ENCODE results near the gene OR2T3.
"Not testable (repeated sequence)": the region's sequence is repeated elsewhere in the genome, so short reads cannot be mapped to it uniquely, and the experiment has no call there.

Gene OR2T3, protein sequence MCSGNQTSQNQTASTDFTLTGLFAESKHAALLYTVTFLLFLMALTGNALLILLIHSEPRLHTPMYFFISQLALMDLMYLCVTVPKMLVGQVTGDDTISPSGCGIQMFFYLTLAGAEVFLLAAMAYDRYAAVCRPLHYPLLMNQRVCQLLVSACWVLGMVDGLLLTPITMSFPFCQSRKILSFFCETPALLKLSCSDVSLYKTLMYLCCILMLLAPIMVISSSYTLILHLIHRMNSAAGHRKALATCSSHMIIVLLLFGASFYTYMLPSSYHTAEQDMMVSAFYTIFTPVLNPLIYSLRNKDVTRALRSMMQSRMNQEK

GRCh38 chr1:248473051-248473450 is at the start of gene OR2T3:
TSS of gene OR2T3 (plus strand) at chr1:248473351. CDS start at chr1:248473351, 0 bp downstream.
- not testable (repeated sequence) for DNase-seq

- not testable (repeated sequence) for DNase-seq
Measured at GRCh38 chr1:248427526-248428191, 45.5 kb upstream of the OR2T3 start.

- DNase-seq, result not testable (repeated sequence)
Measured at GRCh38 chr1:248428192-248428533, 45.0 kb upstream of the OR2T3 start.

DNA sequence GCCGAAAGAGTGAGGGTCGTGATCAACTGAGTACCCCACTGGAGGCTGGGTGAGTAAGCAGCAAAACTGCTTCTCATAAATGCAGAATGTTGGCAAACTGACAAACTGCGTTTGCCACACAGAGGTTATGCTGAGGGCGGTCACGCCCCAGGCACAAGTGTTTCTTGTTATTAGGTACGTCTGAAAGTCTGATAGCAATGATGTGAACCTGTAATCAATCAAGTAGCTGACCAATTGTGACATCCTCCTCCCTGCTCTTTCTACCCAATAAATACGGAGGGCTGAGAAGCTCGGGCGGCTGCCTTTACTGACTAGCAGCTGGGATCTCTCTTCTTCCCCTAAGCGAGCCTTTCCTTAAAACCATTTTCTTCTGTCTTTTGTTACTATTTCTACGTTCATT is 41.5 kb upstream of the OR2T3 start:
- not testable (repeated sequence) for DNase-seq

GRCh38 chr1:248432201-248432600 is 41.0 kb upstream of the OR2T3 start:
- DNase-seq, result not testable (repeated sequence)

GRCh38 chr1:248433811-248434415 is 39.2 kb upstream of the OR2T3 start:
- not testable (repeated sequence) for DNase-seq

DNA sequence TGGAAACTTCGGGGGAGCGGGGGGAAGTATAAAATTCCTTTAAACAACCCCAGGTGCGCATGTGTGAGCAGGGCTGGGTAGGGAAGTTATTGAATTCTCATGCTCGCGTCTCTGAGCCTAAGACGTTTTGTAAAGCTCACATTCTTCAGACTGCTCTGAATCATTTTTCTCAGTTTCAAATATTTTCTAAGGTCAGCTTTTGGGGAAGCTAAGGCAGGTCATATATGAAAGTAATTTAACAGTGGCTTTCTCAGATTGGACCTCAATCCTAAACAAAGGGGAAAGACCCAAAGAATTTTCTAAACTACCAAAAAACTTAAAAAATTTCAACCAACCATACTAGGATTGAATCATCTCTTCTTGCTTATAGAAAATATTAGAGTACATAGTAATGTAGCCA is 38.2 kb upstream of the OR2T3 start:
- not testable (repeated sequence) for DNase-seq

GRCh38 chr1:248436303-248436702 is 36.8 kb upstream of the OR2T3 start:
- not testable (repeated sequence) for DNase-seq

DNA sequence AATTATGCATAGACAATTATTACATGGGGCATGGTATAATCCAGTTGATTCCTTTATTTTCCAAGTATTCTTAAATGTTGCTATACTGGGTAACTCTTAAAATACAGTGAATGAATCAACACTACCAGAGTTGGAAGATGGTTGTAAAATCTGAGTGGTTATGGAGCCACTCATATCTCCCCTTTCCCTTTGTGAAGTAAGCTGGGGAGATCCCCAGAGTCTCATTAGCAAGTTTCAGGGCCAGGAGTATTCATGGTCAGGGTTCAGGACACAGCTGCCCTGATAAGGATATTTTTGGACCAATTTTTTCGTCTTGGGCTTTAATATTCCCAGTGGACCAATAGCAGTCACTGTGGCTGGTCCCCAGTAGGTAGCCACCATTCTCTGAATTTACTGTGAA is 34.5 kb upstream of the OR2T3 start:
- not testable (repeated sequence) for DNase-seq

DNA sequence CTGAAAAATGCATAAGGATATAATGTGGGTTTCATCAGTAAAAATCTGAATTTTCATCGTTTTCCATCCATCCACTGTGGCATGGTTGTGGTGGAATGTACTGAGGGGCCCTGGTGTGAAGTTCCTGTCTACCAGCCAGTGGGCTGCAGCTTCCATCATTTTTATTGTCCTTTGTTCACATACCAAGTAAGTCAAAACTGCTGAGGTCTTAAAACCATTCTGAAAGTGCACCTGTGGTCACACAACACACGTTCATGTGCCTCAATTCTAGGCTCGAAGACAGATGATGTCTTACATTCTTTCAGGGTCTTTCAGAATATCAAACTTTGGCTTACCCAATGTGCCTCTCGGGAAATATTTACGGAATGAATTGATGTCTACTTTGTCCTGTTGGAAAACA is 33.9 kb upstream of the OR2T3 start:
- not testable (repeated sequence) for DNase-seq

DNA sequence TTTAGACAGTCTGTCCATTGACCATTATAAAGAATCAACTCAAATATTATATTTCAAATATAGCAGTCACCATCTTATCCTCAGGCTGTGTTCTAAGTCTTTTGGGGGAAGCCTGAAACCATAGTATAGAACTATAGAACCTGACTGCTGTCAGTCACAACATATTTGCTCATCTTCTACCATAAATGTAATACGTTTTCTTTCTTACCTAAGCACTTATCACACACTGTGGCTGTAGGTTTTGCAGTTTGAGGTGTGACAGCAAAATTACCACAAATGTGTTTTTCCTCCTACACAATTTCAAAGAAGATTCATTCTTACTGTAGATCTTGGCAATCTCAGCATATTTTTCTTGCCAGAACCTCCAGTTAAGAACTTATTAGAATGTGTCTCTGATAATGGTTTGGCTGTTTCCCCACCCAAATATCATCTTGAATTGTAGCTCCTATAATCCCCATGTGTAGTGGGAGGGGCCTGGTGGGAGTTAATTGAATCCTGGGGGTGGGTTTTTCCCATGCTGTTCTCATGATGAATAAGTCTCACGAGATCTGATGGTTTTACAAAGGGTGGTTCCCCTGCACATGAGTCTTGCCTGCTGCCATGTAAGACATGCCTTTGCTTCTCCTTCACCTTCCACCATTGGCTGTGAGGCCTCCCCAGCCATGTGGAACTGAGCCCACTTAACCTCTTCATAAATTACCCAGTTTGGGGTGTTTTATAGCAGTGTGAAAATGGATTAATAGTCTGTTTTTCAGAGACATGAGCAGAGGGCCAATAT is 30.5 kb upstream of the OR2T3 start:
- not testable (repeated sequence) for DNase-seq

GRCh38 chr1:248444603-248445002 is 28.5 kb upstream of the OR2T3 start:
- DNase-seq, result not testable (repeated sequence)

DNA sequence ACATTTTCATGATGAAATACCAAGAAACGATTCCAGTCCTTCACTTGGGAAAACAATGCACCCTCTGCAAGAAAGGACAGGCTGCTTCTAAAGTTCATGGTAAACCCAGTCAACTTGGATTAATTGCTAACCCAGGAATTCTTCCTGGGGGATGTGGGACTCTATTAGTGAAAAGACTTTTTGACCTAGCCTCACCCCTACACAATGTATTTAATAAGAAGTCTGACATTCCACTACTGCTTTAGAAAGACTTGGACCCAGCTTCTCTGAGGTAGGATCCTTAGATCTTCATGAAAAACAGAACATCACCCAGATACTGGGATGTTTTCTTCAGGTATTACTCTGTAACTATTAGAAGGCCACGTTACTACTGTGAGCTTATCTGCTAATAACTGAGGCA is 27.8 kb upstream of the OR2T3 start, which contains the start of gene OR2T2:
Gene OR2T2 (plus strand): TSS at position 239 of the 400 bp plus-strand sequence. CDS start 7,161 bp downstream, outside the sequence.
- DNase-seq, result not testable (repeated sequence)

GRCh38 chr1:248448409-248449074 is 24.6 kb upstream of the OR2T3 start:
- DNase-seq, result not testable (repeated sequence)

GRCh38 chr1:248449821-248450465 is 23.2 kb upstream of the OR2T3 start:
- DNase-seq, result not testable (repeated sequence)

GRCh38 chr1:248450466-248451145 is 22.5 kb upstream of the OR2T3 start:
- DNase-seq, result not testable (repeated sequence)

DNA sequence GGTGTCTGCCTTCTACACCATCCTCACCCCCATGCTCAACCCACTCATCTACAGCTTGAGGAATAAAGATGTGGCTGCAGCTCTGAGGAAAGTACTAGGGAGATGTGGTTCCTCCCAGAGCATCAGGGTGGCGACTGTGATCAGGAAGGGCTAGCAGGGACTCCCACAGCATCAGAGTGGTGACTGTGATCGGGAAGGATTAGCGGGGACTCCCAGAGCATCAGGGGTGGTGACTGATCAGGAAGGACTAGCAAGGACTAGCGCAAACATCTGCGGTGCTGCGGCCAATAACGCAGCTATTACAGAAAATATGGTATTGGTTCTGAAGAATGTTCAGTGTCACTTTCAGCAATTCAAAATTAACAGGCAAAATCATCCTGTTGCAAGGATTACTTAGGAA is 19.5 kb upstream of the OR2T3 start:
- DNase-seq, result not testable (repeated sequence)

DNA sequence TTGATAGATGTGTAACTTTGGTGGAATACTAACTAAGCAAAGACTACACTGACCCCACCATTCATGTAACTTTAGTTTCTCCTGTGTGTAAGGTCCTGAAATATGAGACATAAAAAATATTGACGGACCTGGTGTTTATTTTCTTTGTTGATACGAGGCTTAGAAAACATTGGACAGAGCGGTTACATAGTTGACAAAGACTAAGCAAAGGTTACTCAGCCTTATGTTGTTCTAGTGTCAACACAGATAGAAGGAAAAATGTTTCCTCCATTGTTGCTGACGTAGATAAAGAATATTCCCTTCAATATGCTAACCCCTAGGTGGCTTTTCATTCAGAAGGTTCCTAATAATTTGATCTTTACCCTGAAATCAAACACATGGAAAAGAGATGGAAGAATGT is 18.1 kb upstream of the OR2T3 start:
- not testable (repeated sequence) for DNase-seq

GRCh38 chr1:248456635-248457034 is 16.5 kb upstream of the OR2T3 start:
- not testable (repeated sequence) for DNase-seq

- DNase-seq, result not testable (repeated sequence)
Measured at GRCh38 chr1:248459117-248459516, 14.0 kb upstream of the OR2T3 start.

DNA sequence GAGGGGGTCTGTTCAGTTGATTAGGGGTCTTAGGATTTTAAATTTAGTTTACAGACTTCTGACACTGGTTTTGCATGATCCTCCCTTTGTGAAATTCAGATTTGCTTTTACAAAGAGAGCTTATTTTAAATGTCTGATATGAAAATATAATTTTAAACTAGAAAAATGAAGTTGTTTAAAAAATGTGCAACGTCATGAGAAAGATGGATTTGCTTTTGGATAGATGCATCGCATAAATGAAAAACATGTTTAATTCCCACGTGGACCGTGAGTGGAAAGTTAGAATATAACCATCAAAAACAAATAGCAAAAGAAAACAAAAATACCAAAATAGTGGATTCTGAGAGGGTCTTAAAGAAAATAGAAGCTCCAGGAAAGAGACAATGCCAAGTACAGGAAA is 2.0 kb upstream of the OR2T3 start:
- DNase-seq, result no peak

All from GF-D8 (cell line).